Fibroblast of mammary gland (primary cell): ENCODE measurements around the gene FGF11.
A peak's percentile ranks its signal among the peaks of the same experiment; 100 is the strongest.

ENCODE experiments used
- DNase-seq: peaks from one replicate; pipeline ENCODE4 v3.0.0-alpha.2; 2010; ENCODE audit warnings: low read depth
- H3K4me3 ChIP-seq: 2 replicates; pipeline ENCODE4 v1.5.1; 2011; ENCODE audit warnings: low read depth, mild to moderate bottlenecking, low read length, moderate library complexity; ENCODE audit not compliant: control insufficient read depth
- CTCF ChIP-seq: conservative IDR thresholded peaks from 2 replicates; pipeline ENCODE4 v1.5.1; 2011; ENCODE audit warnings: low read depth, low read length, inconsistent platforms; ENCODE audit not compliant: control insufficient read depth, insufficient read depth

The FGF11 gene

DNA sequence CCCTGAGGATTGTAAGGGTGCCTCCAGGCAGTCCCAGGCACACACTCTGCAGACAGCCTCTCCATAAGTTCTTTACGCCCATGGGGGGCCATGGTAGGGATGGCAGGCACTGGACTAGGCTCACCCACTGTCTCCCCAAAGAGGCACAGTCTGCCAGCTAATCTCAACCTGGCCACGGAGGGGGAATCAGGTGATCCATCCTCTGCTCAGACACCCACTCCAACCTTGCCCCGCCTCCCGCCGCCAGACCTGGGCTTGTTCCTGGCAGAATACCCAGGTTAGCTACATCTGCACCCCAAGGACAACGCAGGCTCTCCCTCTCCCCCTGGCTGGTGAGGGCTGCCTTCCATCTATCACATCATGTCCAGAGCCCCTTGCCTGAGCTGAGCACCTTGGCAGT, 30.4 kb upstream of the FGF11 start:
- DNase-seq: no peak
- TF ChIP-seq CTCF: no peak
- H3K4me3 ChIP-seq: no peak overlapping the region

DNA sequence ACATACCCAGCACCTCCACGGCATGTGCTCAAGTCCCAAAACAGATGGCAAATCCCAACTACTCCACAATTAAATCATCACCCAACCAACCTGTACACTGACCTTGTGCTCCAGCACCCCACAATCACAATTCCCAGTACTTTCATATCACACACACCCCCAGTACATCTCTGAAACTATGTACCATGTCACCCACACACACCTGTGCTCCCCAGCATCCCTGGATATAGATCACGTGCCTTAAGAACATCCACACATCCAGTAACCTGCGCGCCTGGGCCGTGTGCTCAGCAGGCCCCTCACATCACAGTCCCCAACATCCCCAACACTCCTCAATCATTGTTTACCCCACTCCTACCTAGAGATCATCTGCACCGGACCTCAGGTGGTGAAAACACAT, 29.6 kb upstream of the FGF11 start:
- DNase-seq: no peak
- no peak overlapping the region for H3K4me3 ChIP-seq
- TF ChIP-seq CTCF: no peak

DNA sequence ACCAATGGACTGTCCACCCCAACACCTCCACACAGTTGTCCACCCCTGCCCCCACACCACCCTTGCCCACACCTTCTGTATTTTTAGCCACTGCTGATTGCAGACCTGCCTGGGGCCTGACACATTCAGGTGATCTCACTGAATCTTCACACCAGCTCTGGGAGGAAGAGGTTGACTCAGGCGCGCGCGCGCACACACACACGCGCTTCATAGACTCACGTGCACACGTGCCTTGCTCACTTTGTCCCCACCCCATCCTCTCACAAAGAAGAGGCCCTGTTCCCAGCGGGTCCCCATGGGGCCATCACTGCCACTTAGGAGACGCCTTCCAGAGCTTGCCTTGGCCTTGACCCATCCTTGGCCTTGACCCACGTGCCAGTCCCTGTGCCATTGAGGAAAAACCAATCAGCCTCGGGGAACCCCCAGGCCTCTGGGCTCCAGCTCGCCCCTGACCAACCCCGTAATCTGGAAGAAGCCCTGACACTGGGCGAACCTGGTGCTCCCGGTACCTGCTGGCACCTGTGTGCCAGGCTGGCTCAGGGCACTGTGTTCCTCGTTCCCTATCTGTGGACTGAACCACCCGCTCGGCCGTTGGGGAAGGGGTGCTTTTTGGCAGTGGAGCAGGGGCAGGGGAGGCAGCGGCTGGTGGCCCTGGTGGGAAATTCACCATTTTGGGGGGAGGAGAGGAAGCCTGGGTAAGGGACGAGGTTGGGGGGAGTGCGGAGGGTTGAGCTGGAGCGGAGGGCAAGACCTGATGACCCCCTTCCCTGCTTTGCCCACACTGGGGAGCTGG, 28.5 kb upstream of the FGF11 start:
- no peak for DNase-seq
- H3K4me3 ChIP-seq: no peak overlapping the region
- no peak for TF ChIP-seq CTCF

GRCh38 chr17:7411427-7411750, 27.9 kb upstream of the FGF11 start:
- no peak for DNase-seq
- no peak overlapping the region for H3K4me3 ChIP-seq
- TF ChIP-seq CTCF: no peak

DNA sequence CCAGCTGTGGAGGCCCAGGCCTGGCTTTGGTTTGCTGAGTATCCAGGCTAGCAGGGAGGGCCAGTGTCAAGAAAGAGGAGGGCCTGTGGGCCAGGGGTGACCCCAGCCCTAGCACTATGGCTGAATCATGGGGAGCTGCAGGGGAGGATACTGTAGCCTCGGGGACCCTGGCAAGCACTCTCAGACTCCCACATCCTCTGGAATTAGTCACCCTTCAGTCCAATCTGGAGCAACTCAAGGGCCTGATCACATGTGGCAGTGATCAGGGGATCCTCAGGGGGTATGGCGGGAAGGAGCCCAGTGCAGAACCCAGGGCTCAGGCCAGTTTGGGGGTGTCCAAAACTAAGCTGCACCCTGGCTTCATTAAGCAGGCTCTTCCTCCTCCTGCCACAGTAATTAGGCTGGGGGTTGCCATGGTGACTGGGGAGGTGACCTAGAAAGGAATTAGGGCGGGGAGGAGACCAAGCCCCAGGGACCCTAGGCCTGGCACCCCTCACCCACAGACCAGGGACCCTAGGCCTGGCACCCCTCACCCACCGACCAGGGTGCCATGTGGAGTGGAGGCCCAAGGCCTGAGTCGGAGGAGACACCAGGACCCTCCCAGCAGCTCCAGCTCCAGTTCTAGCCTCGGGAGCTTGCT, 25.8 kb upstream of the FGF11 start:
- no peak overlapping the region for H3K4me3 ChIP-seq
- peak; percentile 79 for DNase-seq
- no peak for TF ChIP-seq CTCF

GRCh38 chr17:7414837-7415236, 24.5 kb upstream of the FGF11 start:
- no peak for DNase-seq
- TF ChIP-seq CTCF: no peak
- no peak overlapping the region for H3K4me3 ChIP-seq

DNA sequence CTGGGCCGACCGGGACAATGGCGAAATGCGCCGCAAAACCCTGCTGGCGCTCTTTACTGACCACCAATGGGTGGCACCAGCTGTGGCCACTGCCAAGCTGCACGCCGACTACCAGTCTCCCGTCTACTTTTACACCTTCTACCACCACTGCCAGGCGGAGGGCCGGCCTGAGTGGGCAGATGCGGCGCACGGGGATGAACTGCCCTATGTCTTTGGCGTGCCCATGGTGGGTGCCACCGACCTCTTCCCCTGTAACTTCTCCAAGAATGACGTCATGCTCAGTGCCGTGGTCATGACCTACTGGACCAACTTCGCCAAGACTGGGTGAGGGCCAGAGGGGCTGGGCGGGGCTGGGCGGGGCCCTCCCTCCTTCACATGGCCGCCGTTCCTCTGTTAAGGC, 23.5 kb upstream of the FGF11 start:
- no peak for DNase-seq
- H3K4me3 ChIP-seq: no peak overlapping the region
- no peak for TF ChIP-seq CTCF
